HG03558 (cell line): ENCODE data around the gene RAD54L.

Source experiments
- ATAC-seq: cut with Tn5 transposase; IDR thresholded peaks from one replicate; pipeline ENCODE4 v1.9.1; 2021; ENCODE audit warnings: moderate number of reproducible peaks; ENCODE audit not compliant: unreplicated experiment; ENCODE audit errors: extremely low read depth

Gene RAD54L

DNA sequence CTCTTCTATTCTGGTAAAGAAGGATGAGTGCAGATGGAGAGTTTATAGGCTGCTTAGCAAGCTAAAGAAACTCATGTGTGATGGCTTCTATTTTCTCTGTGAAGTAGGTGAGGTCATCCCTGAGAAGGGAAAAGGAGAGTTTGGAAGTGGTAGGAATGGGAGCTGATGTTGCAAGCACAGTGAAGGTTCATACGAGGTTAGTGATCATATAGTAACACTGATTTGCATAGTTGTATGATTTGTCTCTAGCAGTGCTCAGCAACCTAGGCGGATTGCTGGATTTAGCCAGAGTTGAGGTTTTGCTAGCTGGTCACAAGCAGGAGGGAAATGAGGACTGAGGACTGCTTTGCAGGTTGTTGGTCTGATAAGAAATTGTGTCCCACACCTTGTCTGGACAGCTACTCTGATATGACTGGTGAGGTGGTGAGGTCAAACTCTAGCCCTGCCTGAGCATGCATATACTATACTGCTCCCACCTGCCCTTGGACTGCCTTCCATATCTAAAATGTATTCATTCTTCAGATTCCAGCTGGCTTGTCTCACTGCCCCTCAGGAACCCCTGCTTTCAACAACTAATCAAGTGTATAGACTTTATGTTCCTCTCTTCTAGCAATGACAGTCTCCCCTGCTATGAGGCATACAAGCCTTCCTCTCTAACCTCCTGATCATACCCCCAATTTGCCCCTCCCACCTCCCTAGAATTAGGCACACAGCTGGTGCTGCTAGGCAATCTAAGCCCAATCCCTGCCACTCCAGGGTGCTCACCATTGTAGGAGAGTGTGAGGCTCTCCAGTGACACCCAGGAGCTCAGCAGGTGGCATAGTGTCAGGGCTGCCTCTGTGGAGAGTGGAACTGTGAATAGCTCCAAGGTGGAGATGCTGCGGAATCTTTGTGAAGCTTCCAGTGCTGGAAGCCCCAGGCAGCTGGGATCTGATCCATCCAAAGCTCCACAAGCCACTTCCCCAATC lies 37.3 kb downstream of the RAD54L start:
- ATAC-seq: no peak

DNA sequence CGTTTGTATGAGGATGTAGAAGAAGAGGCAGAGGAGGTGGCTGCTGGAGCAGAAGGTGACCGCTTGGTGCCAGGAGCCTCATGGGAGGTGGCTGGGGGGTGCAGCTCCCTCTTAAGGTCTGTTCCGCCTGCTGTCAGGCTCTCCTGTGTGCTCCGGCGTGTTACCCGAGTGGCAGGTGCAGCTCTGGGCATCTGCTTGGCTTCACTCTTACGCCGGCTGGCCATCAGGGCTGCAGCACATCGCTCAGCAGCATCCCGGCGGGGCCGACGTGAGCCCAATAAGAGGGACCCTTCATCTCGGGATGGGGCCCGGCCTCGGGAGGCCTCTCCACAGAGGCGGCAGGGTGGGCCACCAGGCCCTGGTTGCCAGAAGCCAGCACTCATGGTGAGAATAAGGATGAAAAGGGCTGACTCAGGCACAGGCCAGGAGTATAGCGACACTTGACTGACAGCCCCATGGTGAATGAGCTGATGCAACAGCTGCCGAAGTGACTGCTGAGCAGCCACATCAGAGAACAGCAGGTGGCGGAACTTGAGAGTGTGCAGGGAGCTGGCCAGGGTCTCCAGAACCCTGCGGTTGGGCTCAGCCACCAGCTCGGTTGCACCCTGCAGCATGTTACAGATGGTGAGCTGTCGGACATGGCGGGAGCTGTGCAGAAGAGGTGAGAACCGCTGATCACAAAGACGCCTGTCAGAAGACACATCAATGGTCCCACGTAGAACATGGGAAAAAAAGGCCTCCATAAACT lies 38.3 kb downstream of the RAD54L start:
- no peak for ATAC-seq

DNA sequence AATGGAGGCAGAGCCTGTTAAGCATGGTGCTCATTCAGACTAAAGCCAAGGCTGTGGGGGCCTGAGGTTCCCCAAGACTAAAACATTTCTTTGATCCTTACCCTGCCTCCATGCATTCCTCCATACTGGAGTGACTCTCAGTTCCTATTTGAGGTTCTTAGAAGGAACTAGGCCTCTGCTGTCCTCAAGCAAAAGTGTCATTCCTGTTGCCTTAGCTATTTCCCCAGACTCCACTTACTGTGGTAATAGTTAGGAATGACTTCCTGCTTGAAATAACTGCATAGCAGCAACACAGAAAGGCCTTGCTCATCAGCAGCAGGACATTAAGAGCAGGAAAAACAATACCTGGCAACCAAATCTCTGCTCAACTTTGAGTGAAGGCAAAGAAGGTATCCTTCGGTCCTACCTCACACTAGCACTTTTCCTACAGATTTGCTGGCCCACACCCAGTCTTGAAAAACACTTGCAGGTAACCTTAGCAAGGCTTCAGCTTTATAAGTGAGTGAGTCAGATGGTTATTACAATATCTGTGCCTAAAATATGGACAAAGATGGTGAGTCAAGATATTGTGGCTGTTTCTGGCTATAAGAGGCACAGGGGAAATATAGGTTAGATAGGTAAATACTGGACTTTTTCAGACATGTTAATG lies 41.0 kb downstream of the RAD54L start:
- no peak for ATAC-seq

DNA sequence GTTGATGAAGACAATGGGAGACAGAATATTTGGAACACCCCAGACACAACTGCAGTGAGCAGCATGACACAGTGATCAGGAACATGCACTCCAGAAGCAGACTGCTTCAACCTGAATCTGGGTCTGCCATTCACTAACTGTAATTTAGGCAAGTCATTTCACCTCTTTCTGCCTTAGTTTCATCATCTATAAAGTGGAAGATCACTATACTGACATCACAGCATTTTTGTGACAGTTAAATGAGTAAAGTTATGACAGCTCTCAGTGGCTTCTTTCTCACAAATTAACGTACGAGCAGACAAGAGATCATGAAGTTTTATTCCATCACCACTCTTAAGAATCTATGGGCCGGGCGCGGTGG lies 41.6 kb downstream of the RAD54L start:
- ATAC-seq: no peak

DNA sequence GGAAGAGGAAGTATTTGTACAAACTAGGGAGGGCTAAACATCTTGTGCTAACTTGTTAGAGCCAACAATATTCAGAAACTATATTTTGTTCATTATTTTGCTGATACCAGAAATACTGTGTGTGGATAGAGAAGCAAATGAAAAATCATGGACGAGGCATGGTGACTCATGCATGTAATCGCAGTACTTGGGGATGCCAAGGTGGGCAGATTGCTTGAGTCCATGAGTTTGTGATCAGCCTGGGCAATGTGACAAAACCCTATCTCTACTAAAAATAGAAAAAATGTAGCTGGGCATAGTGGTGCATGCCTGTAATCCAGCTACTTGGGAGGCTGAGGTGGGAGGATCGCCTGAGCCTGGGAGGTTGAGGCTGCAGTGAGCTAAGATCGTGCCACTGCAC lies 42.4 kb downstream of the RAD54L start:
- ATAC-seq: no peak

DNA sequence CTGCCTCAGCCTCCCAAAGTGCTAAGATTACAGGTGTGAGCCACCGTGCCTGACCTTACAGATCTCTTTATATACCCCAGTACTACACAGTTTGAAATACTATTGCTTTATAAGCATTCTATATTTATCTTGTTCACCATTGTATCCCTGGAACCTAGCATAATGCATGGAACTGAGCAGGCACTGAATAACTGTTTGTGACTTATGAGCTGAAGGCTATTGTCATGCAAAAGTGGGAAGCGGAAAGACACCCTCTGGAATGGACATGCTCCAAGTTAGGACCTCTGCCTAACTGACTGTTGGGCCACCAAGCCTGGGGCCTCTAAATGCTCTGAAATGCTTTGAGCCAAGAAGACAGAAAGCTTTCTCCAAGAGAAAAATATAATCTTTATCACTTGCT lies 47.7 kb downstream of the RAD54L start:
- ATAC-seq: no peak

DNA sequence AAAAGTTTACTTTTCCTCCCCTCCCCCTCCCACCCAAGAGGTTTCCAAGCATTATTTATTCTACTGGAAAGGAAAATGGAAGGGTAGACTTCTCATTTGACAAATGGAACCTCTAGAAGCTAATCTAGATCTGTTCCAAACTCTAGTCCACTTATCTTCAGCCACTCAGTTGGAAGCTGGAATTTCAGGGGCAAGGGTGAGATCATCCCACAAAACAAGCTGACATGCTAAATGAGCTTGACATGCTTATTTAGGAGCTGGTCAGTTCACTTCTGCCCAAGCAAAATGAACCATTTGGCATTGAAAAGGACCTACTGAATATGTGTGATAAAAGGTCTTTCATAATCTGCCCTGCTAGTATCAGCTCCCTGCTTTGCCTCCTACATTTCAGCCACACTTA lies 50.8 kb downstream of the RAD54L start:
- ATAC-seq: no peak

DNA sequence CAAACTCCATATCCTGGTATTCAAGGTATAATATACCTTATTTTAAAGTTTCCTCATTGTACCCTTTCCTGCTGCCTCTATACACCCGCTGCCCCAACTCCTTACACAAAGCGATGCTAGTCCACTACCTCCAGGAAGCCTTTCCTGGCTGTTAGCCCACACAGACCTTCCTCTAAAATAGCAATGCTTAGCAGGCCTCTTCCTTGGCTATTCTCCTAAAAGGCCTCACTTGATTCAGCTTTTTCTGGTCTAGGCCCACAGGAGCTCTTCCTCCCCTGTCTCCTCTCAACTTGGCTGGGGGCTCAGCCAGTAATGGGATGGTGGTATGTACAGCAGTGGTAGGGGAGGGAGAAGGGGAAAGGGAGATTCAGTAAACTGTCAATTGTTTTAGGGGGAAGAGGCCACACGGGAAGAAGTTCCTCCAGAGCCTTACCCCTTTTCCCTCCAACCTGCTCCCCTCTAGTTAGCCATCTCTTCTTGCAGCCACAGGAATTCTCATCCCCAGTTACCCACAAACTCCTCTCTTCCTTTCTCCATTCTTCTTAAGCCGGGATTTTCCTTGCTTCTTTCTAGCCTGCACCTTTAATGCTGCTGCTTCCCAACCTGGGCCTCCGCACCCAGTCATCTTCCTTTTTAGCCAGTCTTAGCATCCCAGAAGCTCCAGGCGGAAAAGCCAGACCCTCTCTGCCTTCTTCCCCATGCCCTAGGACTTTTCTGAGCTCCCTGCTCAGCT lies 53.3 kb downstream of the RAD54L start:
- ATAC-seq: no peak

DNA sequence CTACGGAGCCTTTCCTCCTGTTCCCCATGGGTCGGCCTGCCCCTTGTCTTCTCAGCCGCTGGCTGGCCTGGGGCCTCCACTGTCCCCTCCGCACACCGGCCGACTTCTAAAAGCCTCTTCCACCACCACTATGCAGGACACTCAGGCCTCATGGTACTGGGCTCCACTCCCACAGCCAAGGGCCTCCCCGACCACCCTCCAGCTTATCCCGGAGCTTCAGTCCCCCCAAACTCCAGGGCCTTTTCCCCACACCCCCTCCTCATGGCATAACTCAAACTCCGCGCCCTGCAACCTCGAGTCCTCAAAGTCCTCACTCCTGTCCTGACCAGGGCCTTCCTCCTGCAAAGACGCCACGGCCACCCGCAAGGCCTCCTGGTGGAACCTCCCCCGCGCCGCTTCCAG lies 53.8 kb downstream of the RAD54L start:
- no peak for ATAC-seq

DNA sequence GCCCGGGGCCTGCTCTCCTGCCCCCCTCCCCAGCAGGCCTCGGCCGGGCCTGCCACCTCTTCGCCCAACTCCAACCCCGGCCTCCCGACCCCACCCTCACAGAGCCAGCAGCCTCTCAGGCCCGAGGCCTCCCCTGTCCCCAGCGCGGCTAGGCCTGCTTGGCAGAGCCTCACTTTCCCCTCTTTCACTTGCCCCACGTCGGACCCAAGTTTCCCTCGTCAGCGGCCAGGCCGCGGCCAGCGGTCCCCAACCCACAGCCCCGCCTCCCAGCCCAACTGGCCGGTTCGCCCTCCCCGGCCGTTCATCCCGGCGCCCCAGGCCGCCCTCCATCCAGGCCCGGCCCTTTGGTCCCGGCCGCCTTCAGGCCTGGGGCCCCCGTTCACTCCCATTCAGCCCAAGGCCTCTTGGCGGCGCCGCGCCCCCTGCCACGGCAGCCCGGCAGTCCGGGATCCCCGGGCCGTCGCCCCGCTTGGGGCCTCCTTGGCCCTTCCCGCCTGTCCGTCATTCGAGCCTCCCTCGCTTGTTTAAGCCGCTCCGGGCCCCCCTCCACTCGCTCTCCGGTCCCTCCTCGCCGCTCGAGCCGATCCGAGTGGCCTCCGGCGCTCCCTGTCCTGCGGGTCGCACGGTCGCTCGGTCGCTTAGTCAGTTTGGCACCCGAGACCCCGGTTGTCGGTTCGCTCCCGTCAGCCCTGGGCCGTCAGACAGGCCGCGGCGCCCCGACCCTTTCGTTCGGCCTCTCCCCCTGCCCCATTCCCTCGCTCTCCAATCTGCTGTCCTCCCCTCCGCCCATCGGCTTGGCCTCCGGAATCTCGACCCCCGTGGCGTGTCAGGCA lies 54.5 kb downstream of the RAD54L start:
- no peak for ATAC-seq

DNA sequence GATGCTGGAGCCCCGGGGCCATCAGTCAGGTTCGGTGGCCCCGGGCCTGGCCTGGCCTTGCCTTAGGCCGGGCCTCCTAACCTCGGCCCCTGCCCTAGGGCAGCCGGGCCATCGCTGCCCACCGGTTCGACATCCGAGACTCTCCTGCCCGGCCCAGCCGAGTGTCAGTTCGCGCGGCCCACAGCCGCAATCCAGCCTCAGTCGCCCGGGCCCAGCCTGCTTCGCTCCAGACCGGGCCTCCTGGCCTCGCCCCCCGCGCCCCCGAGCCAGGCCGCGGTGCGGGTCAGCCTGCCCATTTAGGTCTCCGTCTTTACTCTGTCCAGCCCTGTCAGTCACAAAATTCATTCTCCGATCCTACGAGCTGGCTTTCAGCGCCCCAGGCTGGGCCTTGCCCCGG lies 55.1 kb downstream of the RAD54L start:
- ATAC-seq: no peak

DNA sequence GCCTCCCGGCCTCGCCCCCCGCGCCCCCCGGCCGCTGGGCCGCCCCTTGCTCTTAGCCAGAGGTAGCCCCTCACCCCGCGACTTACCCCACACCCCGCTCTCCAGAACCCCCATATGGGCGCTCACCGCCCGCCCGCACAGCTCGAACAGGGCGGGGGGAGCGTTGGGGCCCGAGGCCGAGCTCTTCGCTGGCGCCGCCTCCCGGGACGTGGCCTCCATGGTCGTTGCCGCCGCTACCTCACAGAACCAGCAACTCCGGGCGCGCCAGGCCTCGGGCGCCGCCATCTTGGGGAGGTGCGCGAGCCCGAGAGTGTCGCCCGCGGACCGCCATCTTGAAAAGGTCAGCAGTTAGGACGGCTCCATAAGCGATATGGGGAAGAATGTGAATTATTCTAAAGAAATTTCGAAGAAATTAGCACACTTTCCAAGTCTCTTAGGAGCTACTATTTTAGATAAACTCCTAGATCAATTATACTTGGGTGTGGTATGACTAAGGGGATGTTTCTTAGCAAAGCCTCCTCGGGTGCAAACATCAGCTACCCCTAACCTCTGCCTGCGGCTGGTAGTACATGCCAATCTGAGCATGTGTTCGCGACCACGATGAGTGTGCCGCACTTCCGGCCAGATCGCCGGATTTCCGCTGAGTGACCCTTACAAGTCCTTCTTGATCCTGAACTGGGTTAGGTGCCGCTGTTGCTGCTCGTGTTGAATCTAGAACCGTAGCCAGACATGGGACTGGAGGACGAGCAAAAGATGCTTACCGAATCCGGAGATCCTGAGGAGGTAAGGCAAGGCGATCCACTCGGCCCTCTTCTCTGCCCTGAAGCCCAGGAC lies 55.7 kb downstream of the RAD54L start, which contains the start of the genes LRRC41 and UQCRH:
LRRC41 (minus strand) TSS at position 579 of the 834 bp plus-strand sequence; CDS start at position 285, 294 bp downstream.
UQCRH (plus strand) TSS at position 661 of the 834 bp plus-strand sequence; CDS start at position 730, 69 bp downstream.
- ATAC-seq: peak; percentile 67

DNA sequence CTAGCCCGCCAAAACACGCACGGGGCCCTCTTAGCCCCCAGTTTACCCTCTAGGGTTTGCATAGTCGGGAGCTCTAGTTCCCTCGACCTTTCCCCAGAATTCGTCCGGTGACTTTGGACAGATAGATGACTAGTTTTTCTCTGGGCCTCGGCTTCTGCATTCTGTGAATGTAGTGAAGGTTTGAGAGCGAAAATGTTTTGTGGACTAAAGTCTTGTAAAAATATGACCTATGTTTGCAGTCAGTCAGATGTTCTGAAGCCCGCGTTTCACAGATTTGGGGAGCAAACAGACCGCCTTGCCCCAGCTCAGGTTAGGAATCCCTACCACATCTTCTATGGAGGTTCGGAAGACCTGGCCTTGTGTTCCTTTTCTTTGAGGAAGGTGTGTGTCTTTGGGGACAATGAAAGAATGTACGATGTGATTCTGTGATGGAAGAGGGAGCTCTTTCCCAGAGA lies 56.3 kb downstream of the RAD54L start:
- no peak for ATAC-seq

DNA sequence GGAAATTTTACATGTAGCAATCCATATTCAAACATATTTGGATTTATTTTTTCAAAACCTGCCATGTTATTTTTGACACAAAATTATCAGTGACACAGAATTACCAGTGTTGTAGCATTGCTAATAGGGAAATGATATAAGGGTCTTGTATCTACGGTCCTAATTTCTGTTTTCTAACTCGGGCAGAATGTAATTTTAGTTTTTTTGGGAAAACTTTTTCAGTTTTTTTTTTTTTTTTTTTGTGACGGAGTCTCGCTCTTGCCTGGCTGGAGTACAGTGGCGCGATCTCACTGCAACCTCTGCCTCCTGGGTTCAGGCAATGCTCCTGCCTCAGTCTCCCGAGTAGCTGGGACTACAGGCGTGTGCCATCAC lies 58.6 kb downstream of the RAD54L start:
- no peak for ATAC-seq

DNA sequence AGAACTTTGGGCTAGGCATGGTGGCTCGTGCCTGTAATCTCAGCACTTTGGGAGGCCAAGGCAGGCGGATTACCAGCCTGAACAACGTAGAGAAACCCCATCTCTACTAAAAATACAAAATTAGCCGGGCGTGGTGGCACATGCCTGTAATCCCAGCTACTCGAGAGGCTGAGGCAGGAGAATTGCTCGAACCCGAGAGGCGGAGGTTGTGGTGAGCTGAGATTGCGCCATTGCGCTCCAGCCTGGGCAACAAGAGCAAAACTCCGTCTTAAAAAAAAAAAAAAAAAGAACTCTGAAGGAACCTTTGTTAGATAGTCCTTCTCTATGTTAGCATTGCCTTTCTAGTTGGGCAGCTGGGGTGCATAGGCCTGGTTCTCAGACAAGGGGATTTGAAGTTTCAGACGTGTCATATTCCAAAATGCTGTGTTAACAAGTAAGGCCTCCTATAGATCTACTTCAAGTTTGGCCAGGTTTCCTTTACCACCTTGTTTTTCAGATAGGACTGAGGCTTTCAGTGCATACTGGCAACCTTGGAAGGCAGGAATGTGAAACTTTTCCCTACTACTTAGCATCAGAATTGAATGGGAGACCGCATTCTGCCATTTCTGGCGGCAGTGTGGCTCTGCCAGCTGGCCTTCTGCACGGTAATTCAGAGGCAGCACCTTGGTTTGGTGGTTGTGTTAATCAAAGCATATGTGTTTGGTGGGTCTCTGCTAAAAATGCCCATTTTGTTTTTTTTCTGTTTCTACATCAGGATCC lies 62.0 kb downstream of the RAD54L start:
- no peak for ATAC-seq

DNA sequence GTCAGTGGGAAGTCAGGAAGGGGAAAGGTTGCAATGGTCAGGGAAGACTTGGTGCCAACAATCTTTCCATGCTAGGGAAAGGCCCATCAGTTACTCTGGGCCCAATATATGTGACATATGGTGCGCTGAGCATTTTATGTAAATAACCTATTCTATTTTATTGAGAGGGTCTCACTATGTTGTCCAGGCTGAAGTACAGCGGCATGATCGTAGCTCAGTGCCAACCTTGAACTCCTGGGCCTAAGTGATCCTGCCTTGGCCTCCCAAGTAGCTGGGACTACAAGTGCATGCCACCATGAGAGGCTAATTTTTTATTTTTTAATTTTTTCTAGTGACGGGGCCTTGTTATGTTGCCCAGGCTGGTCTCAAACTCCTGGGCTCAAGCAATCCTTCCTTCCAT lies 62.8 kb downstream of the RAD54L start:
- no peak for ATAC-seq

DNA sequence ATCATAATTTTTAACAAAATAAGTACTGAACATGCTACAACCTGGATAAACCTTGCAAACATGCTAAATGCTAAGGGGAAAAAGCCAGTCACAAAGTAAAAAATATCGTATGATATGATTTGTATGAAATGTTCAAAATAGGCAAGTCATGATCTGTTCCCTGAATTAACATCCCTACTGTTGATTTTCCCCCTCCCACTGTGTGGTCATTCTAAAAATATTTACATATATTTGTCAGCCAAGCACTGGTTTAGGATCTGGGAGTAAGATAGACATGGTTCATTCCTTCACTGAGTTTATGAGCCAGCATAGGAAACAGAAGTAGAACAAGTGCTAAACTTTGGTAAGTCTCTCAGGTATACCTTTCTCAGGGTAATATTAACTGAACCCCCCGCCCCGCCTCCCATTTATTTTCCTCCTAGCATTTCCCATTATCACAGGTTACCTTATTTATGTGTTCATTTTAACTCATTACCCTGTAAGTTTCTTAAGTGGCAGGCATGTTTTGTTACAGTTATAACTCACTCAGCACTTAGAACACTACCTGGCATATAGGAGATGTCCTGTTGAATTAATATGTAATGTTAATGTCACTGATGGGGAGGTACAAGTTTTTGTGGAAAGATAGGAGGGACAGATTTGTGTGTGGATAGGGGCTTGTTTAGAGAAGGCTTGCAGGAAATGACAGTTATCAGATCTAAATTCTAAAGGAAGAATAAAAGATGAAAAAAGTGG lies 68.3 kb downstream of the RAD54L start:
- ATAC-seq: no peak
